ENCODE data around the gene EIF2D. TPM values are rescaled to one million over a fixed set of nuclear protein-coding genes. Genes with fewer than 3 reads are reported as not detected.
"Not testable (repeated sequence)": the region's sequence is repeated elsewhere in the genome, so short reads cannot be mapped to it uniquely, and the experiment has no call there.

Gene EIF2D
- total RNA-seq, 1 experiment from 2014 or later = 51.8 TPM

GRCh38 chr1:206633708-206634121, 21.4 kb upstream of the EIF2D start:
- Histone ChIP-seq H3K79me2 (ENCODE audit: low read length) (no peaks in the 10 kb centered on the region), H4K20me1 (ENCODE audit: insufficient read depth, low read depth, low read length) (no peaks in the 10 kb centered on the region), H3K9ac (ENCODE audit: low read length) (no peak overlapping the region), H3K36me3 (ENCODE audit: insufficient read depth, low read length) (no peaks in the 10 kb centered on the region), H3K27ac (ENCODE audit: low read length) (no peak overlapping the region), H3K9me2 (replicated peaks; ENCODE audit: insufficient read depth, low read length) (no peaks in the 10 kb centered on the region), H3K9me3 (ENCODE audit: low read length) (no peaks in the 10 kb centered on the region), H3K4me1 (ENCODE audit: low read length) (peaks cover 29% of the 10 kb centered on the region), H3K4me2 (ENCODE audit: low read depth, low read length, poor library complexity, severe bottlenecking) (no peak overlapping the region), H3K27me3 (ENCODE audit: low read length) (no peaks in the 10 kb centered on the region), H2AFZ (ENCODE audit: low read length) (no peak overlapping the region), H3K4me3 (ENCODE audit: low read length) (no peak overlapping the region)
- DNase-seq = no peak

DNA sequence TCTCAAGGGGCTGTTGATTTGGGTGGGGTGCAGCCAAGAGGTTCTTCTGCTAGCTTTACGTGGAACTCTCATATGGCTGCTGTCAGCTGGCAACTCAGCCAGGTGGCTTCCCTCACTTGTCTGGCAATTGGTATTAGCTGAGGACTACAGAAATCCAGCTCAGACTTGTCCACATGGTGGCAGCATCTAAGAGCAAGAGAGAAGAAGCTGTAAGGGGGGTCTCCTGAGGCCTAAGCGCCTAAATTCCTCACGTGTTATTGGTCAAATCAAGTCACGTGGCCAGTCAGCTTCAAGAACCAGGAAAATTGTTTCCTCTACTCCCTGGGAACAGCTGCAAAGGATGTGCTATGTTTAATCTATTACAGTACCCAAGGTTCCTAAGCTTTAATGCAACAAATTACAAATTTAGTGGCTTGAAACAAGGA, 18.8 kb upstream of the EIF2D start:
- no peaks in the 10 kb centered on the region for H3K9me2 ChIP-seq (replicated peaks; ENCODE audit: insufficient read depth, low read length)
- peak; percentile 93 for DNase-seq
- no peak overlapping the region for H3K27ac ChIP-seq (ENCODE audit: low read length)
- peaks cover 15% of the 10 kb centered on the region for H3K4me1 ChIP-seq (ENCODE audit: low read length)
- H2AFZ ChIP-seq (ENCODE audit: low read length) = no peak overlapping the region
- no peaks in the 10 kb centered on the region for H3K79me2 ChIP-seq (ENCODE audit: low read length)
- no peaks in the 10 kb centered on the region for H3K9me3 ChIP-seq (ENCODE audit: low read length)
- H3K36me3 ChIP-seq (ENCODE audit: insufficient read depth, low read length) = no peaks in the 10 kb centered on the region
- H3K4me3 ChIP-seq (ENCODE audit: low read length) = no peak overlapping the region
- no peaks in the 10 kb centered on the region for H3K27me3 ChIP-seq (ENCODE audit: low read length)
- H3K9ac ChIP-seq (ENCODE audit: low read length) = no peak overlapping the region
- no peak overlapping the region for H3K4me2 ChIP-seq (ENCODE audit: low read depth, low read length, poor library complexity, severe bottlenecking)
- H4K20me1 ChIP-seq (ENCODE audit: insufficient read depth, low read depth, low read length) = no peaks in the 10 kb centered on the region

DNA sequence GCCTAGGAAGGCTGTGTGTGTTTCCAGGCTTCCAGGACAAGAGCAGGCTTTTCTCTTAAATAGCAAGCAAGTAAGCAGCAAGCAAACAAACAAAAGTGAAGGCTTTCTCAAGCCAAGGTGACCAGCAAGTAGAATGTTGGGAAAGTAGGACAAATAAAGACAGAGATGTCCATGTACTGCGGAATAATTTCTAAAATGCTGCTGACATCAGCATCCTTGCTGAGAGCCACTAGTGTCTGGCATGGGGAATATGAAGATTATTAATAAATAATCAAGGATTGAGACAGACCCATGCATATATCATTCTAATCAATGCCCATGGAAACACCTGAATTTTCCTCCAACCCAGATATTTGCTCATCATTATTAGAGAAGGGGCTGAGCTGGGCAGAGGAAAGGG, 16.7 kb upstream of the EIF2D start:
- no peaks in the 10 kb centered on the region for H3K4me1 ChIP-seq (ENCODE audit: low read length)
- H3K27ac ChIP-seq (ENCODE audit: low read length) = no peak overlapping the region
- no peaks in the 10 kb centered on the region for H4K20me1 ChIP-seq (ENCODE audit: insufficient read depth, low read depth, low read length)
- no peaks in the 10 kb centered on the region for H3K27me3 ChIP-seq (ENCODE audit: low read length)
- no peaks in the 10 kb centered on the region for H3K9me3 ChIP-seq (ENCODE audit: low read length)
- no peak overlapping the region for H3K4me2 ChIP-seq (ENCODE audit: low read depth, low read length, poor library complexity, severe bottlenecking)
- no peaks in the 10 kb centered on the region for H3K79me2 ChIP-seq (ENCODE audit: low read length)
- H3K9ac ChIP-seq (ENCODE audit: low read length) = no peak overlapping the region
- H2AFZ ChIP-seq (ENCODE audit: low read length) = no peak overlapping the region
- H3K4me3 ChIP-seq (ENCODE audit: low read length) = no peak overlapping the region
- DNase-seq = no peak
- H3K36me3 ChIP-seq (ENCODE audit: insufficient read depth, low read length) = no peaks in the 10 kb centered on the region
- H3K9me2 ChIP-seq (replicated peaks; ENCODE audit: insufficient read depth, low read length) = no peaks in the 10 kb centered on the region

- H3K79me2 ChIP-seq (ENCODE audit: low read length); H3K4me2 ChIP-seq (ENCODE audit: low read depth, low read length, poor library complexity, severe bottlenecking); H3K9me3 ChIP-seq (ENCODE audit: low read length); H3K9ac ChIP-seq (ENCODE audit: low read length); H4K20me1 ChIP-seq (ENCODE audit: insufficient read depth, low read depth, low read length); DNase-seq; H3K27me3 ChIP-seq (ENCODE audit: low read length); H3K4me3 ChIP-seq (ENCODE audit: low read length); H3K36me3 ChIP-seq (ENCODE audit: insufficient read depth, low read length); H3K9me2 ChIP-seq (replicated peaks; ENCODE audit: insufficient read depth, low read length); H3K4me1 ChIP-seq (ENCODE audit: low read length); H2AFZ ChIP-seq (ENCODE audit: low read length); H3K27ac ChIP-seq (ENCODE audit: low read length): not testable (repeated sequence)
These were observed 14.1 kb upstream of the EIF2D start for GRCh38 chr1:206626396-206626795.

DNA sequence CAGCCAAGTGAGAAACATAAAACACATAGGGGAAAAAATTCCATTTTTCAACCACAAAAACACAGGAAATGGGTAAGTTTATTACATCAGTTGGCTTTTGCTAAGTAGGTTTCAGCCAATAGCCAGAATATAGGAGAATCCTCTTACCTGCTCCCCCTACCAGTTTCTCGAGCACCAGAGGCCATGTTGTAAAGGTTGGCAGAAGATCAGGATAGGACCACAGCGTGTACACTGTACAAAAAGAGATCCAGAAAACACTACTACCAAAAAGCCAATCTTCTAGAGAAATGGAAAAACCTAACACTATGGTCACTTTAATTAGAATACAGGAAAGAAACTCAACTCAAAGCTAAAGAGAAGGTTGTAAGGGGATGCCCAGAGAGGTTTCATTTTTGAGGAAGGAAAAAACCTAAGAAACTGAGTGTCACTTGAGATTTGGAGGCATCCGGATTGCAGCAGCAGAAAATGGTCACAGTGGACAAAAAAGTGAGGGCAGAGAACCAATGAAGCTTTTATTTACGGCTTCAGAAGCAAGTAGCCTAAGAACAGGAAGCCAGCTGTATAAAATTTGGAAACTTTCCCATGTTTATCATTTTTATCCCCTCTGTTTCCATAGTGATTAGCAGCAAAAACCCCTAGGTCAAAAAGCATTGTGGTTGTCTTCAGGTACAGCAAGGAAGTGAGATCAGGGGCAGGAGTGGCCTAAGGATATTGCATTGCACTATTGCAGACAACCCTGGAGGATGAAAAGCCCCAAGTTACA, 2.9 kb downstream of the EIF2D start:
- Histone ChIP-seq H3K9me2 (replicated peaks; ENCODE audit: insufficient read depth, low read length) (no peaks in the 10 kb centered on the region), H3K27ac (ENCODE audit: low read length) (no peak overlapping the region), H3K4me1 (ENCODE audit: low read length) (peaks cover 15% of the 10 kb centered on the region), H3K9ac (ENCODE audit: low read length) (no peak overlapping the region), H3K79me2 (ENCODE audit: low read length) (peaks cover 20% of the 10 kb centered on the region), H3K4me3 (ENCODE audit: low read length) (no peak overlapping the region), H3K27me3 (ENCODE audit: low read length) (no peaks in the 10 kb centered on the region), H3K4me2 (ENCODE audit: low read depth, low read length, poor library complexity, severe bottlenecking) (no peak overlapping the region), H2AFZ (ENCODE audit: low read length) (no peak overlapping the region), H4K20me1 (ENCODE audit: insufficient read depth, low read depth, low read length) (no peaks in the 10 kb centered on the region), H3K36me3 (ENCODE audit: insufficient read depth, low read length) (peaks cover 3% of the 10 kb centered on the region; the same call in 1 of the 2 replicates), H3K9me3 (ENCODE audit: low read length) (no peaks in the 10 kb centered on the region)
- DNase-seq = no peak

GRCh38 chr1:206608108-206608698, 4.1 kb downstream of the EIF2D start:
- H3K4me1 ChIP-seq (ENCODE audit: low read length) = peaks cover 15% of the 10 kb centered on the region
- peaks cover 20% of the 10 kb centered on the region for H3K79me2 ChIP-seq (ENCODE audit: low read length)
- peak; percentile 79 for DNase-seq
- no peaks in the 10 kb centered on the region for H3K9me2 ChIP-seq (replicated peaks; ENCODE audit: insufficient read depth, low read length)
- no peak overlapping the region for H3K4me2 ChIP-seq (ENCODE audit: low read depth, low read length, poor library complexity, severe bottlenecking)
- no peak overlapping the region for H2AFZ ChIP-seq (ENCODE audit: low read length)
- H4K20me1 ChIP-seq (ENCODE audit: insufficient read depth, low read depth, low read length) = no peaks in the 10 kb centered on the region
- no peak overlapping the region for H3K9ac ChIP-seq (ENCODE audit: low read length)
- no peaks in the 10 kb centered on the region for H3K9me3 ChIP-seq (ENCODE audit: low read length)
- H3K27ac ChIP-seq (ENCODE audit: low read length) = no peak overlapping the region
- peaks cover 10% of the 10 kb centered on the region; the same call in 1 of the 2 replicates for H3K36me3 ChIP-seq (ENCODE audit: insufficient read depth, low read length)
- no peaks in the 10 kb centered on the region for H3K27me3 ChIP-seq (ENCODE audit: low read length)
- H3K4me3 ChIP-seq (ENCODE audit: low read length) = no peak overlapping the region

- Histone ChIP-seq H3K79me2 (ENCODE audit: low read length) (peaks cover 20% of the 10 kb centered on the region), H3K4me2 (ENCODE audit: low read depth, low read length, poor library complexity, severe bottlenecking) (no peak overlapping the region), H3K27me3 (ENCODE audit: low read length) (no peaks in the 10 kb centered on the region), H3K4me1 (ENCODE audit: low read length) (peaks cover 15% of the 10 kb centered on the region), H3K9ac (ENCODE audit: low read length) (no peak overlapping the region), H3K9me3 (ENCODE audit: low read length) (no peaks in the 10 kb centered on the region), H3K4me3 (ENCODE audit: low read length) (no peak overlapping the region), H4K20me1 (ENCODE audit: insufficient read depth, low read depth, low read length) (no peaks in the 10 kb centered on the region), H3K36me3 (ENCODE audit: insufficient read depth, low read length) (peaks cover 16% of the 10 kb centered on the region; the same call in 1 of the 2 replicates), H2AFZ (ENCODE audit: low read length) (no peak overlapping the region), H3K27ac (ENCODE audit: low read length) (no peak overlapping the region), H3K9me2 (replicated peaks; ENCODE audit: insufficient read depth, low read length) (no peaks in the 10 kb centered on the region)
- DNase-seq = peak; percentile 71
These were observed 5.4 kb downstream of the EIF2D start for GRCh38 chr1:206606867-206607266.

GRCh38 chr1:206604861-206605260, 7.4 kb downstream of the EIF2D start:
- Histone ChIP-seq H3K27ac (ENCODE audit: low read length) (no peak overlapping the region), H2AFZ (ENCODE audit: low read length) (no peak overlapping the region), H4K20me1 (ENCODE audit: insufficient read depth, low read depth, low read length) (no peaks in the 10 kb centered on the region), H3K4me2 (ENCODE audit: low read depth, low read length, poor library complexity, severe bottlenecking) (no peak overlapping the region), H3K79me2 (ENCODE audit: low read length) (0 out of 2 replicates have a peak, but pooled peaks cover under 1% of the 10 kb centered on the region), H3K4me1 (ENCODE audit: low read length) (peaks cover 3% of the 10 kb centered on the region; the same call in 1 of the 2 replicates), H3K9me2 (replicated peaks; ENCODE audit: insufficient read depth, low read length) (no peaks in the 10 kb centered on the region), H3K36me3 (ENCODE audit: insufficient read depth, low read length) (peaks cover 18% of the 10 kb centered on the region; the same call in 1 of the 2 replicates), H3K4me3 (ENCODE audit: low read length) (no peak overlapping the region), H3K27me3 (ENCODE audit: low read length) (no peaks in the 10 kb centered on the region), H3K9me3 (ENCODE audit: low read length) (no peaks in the 10 kb centered on the region), H3K9ac (ENCODE audit: low read length) (no peak overlapping the region)
- no peak for DNase-seq
